ENCODE results near the gene SCARB2. TPM values are rescaled to one million over a fixed set of nuclear protein-coding genes. Genes with fewer than 3 reads are reported as not detected.

The SCARB2 gene
- polyA plus RNA-seq, 1 donor (not counting 4 experiments of a cell fraction or from before 2014, with no cell fraction given), result 72.2 TPM

- H3K27me3 ChIP-seq (ENCODE audit: control insufficient read depth, extremely low read depth, insufficient read depth, low read length), result no peaks in the 10 kb centered on the region
- H3K9me3 ChIP-seq (ENCODE audit: control insufficient read depth, low read depth, low read length), result no peaks in the 10 kb centered on the region
- H3K4me1 ChIP-seq (ENCODE audit: control insufficient read depth, extremely low read depth, insufficient read depth, low read length), result peaks cover 39% of the 10 kb centered on the region
- peak overlapping the region; percentile 98 for H3K4me2 ChIP-seq (ENCODE audit: control insufficient read depth, extremely low read depth, insufficient read depth, low read depth, low read length)
- H3K27ac ChIP-seq (ENCODE audit: control insufficient read depth, insufficient read depth, low read length), result peak overlapping the region; percentile 86
- peak; percentile 30 for DNase-seq (ENCODE audit: low read depth, low spot score)
- H4K20me1 ChIP-seq (ENCODE audit: control insufficient read depth, extremely low read depth, insufficient read depth, low read length), result no peaks in the 10 kb centered on the region
- peak overlapping the region; percentile 72 for H3K9ac ChIP-seq (ENCODE audit: control insufficient read depth, extremely low read depth, insufficient read depth, low read length)
- H3K36me3 ChIP-seq (ENCODE audit: control insufficient read depth in 2 of 2, extremely low read depth in 1 of 2, insufficient read depth in 2 of 2, low read length in 2 of 2), result peaks cover 0 to 2% of the 10 kb centered on the region in 2 experiments
- peaks cover 79% of the 10 kb centered on the region for H3K79me2 ChIP-seq (ENCODE audit: control insufficient read depth, insufficient read depth, low read length)
- peak; percentile 89 for FAIRE-seq
- dilution Hi-C loops (cut with MboI; ENCODE audit: extremely low pct_ligation_motif_present, low sequenced_read_pairs), result no loop called here
- no peaks in the 10 kb centered on the region for H3K9me1 ChIP-seq (ENCODE audit: control insufficient read depth, extremely low read depth, insufficient read depth, low read length)
- TF ChIP-seq CTCF (optimal IDR thresholded peaks at IDR 0.05 in 1 of 3, IDR thresholded peaks at IDR 0.05 in 1 of 3, conservative IDR thresholded peaks at IDR 0.05 in 1 of 3; ENCODE audit: extremely low read depth in 1 of 3, insufficient read depth in 2 of 3, low read length in 3 of 3) (no peak), EZH2 (IDR thresholded peaks at IDR 0.05; ENCODE audit: low read length) (no peak)
- H2AFZ ChIP-seq (ENCODE audit: control insufficient read depth, low read length), result peak overlapping the region; percentile 73
- peak overlapping the region in 2 of 3 experiments; percentile 67 to 71 for H3K4me3 ChIP-seq (ENCODE audit: control insufficient read depth in 2 of 3, extremely low read depth in 1 of 3, insufficient read depth in 2 of 3, low read depth in 1 of 3, low read length in 3 of 3)
Observed at GRCh38 chr4:76208005-76208765, 5.4 kb downstream of the SCARB2 start.

GRCh38 chr4:76207549-76207948, 6.1 kb downstream of the SCARB2 start:
- H3K79me2 ChIP-seq (ENCODE audit: control insufficient read depth, insufficient read depth, low read length), result peaks cover 73% of the 10 kb centered on the region
- no peaks in the 10 kb centered on the region for H3K9me1 ChIP-seq (ENCODE audit: control insufficient read depth, extremely low read depth, insufficient read depth, low read length)
- dilution Hi-C loops (cut with MboI; ENCODE audit: extremely low pct_ligation_motif_present, low sequenced_read_pairs), result no loop called here
- no peaks in the 10 kb centered on the region for H3K9me3 ChIP-seq (ENCODE audit: control insufficient read depth, low read depth, low read length)
- H2AFZ ChIP-seq (ENCODE audit: control insufficient read depth, low read length), result no peak overlapping the region
- peaks cover 0 to 2% of the 10 kb centered on the region in 2 experiments for H3K36me3 ChIP-seq (ENCODE audit: control insufficient read depth in 2 of 2, extremely low read depth in 1 of 2, insufficient read depth in 2 of 2, low read length in 2 of 2)
- TF ChIP-seq EZH2 (IDR thresholded peaks at IDR 0.05; ENCODE audit: low read length) (no peak), CTCF (optimal IDR thresholded peaks at IDR 0.05 in 1 of 3, IDR thresholded peaks at IDR 0.05 in 1 of 3, conservative IDR thresholded peaks at IDR 0.05 in 1 of 3; ENCODE audit: extremely low read depth in 1 of 3, insufficient read depth in 2 of 3, low read length in 3 of 3) (no peak)
- no peak overlapping the region for H3K4me2 ChIP-seq (ENCODE audit: control insufficient read depth, extremely low read depth, insufficient read depth, low read depth, low read length)
- no peaks in the 10 kb centered on the region for H4K20me1 ChIP-seq (ENCODE audit: control insufficient read depth, extremely low read depth, insufficient read depth, low read length)
- no peak for DNase-seq (ENCODE audit: low read depth, low spot score)
- no peak for FAIRE-seq
- H3K4me3 ChIP-seq (ENCODE audit: control insufficient read depth in 2 of 3, extremely low read depth in 1 of 3, insufficient read depth in 2 of 3, low read depth in 1 of 3, low read length in 3 of 3), result no peak overlapping the region
- no peak overlapping the region for H3K27ac ChIP-seq (ENCODE audit: control insufficient read depth, insufficient read depth, low read length)
- no peak overlapping the region for H3K9ac ChIP-seq (ENCODE audit: control insufficient read depth, extremely low read depth, insufficient read depth, low read length)
- no peaks in the 10 kb centered on the region for H3K27me3 ChIP-seq (ENCODE audit: control insufficient read depth, extremely low read depth, insufficient read depth, low read length)
- H3K4me1 ChIP-seq (ENCODE audit: control insufficient read depth, extremely low read depth, insufficient read depth, low read length), result peaks cover 34% of the 10 kb centered on the region

All from keratinocyte (primary cell).